ENCODE data around the gene SNRNP200. TPM values are rescaled to one million over a fixed set of nuclear protein-coding genes. Genes with fewer than 3 reads are reported as not detected.
"Not testable (repeated sequence)": the region's sequence is repeated elsewhere in the genome, so short reads cannot be mapped to it uniquely, and the experiment has no call there.

Gene SNRNP200
- total RNA-seq, 4 donors from 2014 or later = 81.4 to 106 (median 86.8) TPM

DNA sequence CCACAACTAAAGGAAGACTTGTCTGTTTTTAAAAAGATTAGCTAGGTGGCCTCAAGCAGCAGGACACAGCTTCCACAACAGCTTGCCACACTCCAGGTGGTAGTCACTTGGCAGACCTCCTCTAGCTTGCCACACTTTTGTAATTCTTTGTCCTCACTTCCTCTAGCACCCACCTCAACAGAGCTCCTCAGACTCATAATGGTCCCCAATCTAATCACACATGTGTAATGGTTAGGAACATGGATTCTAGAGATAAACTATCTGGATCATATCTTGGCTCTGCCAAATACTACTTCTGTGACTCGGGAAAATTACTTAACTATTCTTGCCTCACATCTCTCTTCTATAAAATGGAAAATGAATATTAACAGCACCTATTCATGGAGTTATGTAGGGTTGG is 3.5 kb downstream of the SNRNP200 start:
- in situ Hi-C loops (cut with MboI; ENCODE audit: low pct_ligation_motif_present in 1 of 4, low pct_unique_long_range_greater_than_20kb in 1 of 4, low sequenced_read_pairs in 3 of 4) (loop anchor here in 1 of 4 donors (25.0 kb wide), 1 partner anchor 210 kb away; the partner anchor contains the start of gene NEURL3), intact Hi-C loops (cut with DNase I; ENCODE audit: low total_unique reads) (no loop called here)
- TF ChIP-seq POLR2AphosphoS5 (IDR thresholded peaks at IDR 0.05) = no peak
- TF ChIP-seq CTCF (IDR thresholded peaks at IDR 0.05) = no peak
- TF ChIP-seq POLR2A (IDR thresholded peaks at IDR 0.05) = no peak
- TF ChIP-seq EP300 (IDR thresholded peaks at IDR 0.05; ENCODE audit: low read depth) = no peak
- Histone ChIP-seq H3K36me3 (peaks cover 1 to 64% (median 36%) of the 10 kb centered on the region in 4 donors), H3K27ac (no peak overlapping the region), H3K9me3 (no peaks in the 10 kb centered on the region), H3K4me3 (no peak overlapping the region), H3K4me1 (peaks cover 6 to 21% (median 17%) of the 10 kb centered on the region in 4 donors), H3K27me3 (no peaks in the 10 kb centered on the region)
- no peak for DNase-seq
- 85 to 100% methylated on average over 1 of the region's 1 CpG for WGBS, 2 donors (ENCODE audit: low coverage in 1 of 2)

- Histone ChIP-seq H3K27me3 (no peaks in the 10 kb centered on the region), H3K9me3 (no peaks in the 10 kb centered on the region), H3K27ac (no peak overlapping the region), H3K4me3 (no peak overlapping the region), H3K4me1 (no peaks in the 10 kb centered on the region), H3K36me3 (peaks cover 1 to 98% (median 52%) of the 10 kb centered on the region in 4 donors)
- intact Hi-C loops (cut with DNase I; ENCODE audit: low total_unique reads) = no loop called here
- DNase-seq = no peak
- TF ChIP-seq EP300 (IDR thresholded peaks at IDR 0.05; ENCODE audit: low read depth) = no peak
- TF ChIP-seq POLR2AphosphoS5 (IDR thresholded peaks at IDR 0.05) = no peak
- no peak for TF ChIP-seq POLR2A (IDR thresholded peaks at IDR 0.05)
- TF ChIP-seq CTCF (IDR thresholded peaks at IDR 0.05) = no peak
- in situ Hi-C loops (cut with MboI; ENCODE audit: low pct_ligation_motif_present in 1 of 4, low pct_unique_long_range_greater_than_20kb in 1 of 4, low sequenced_read_pairs in 3 of 4) = no loop called here
- WGBS, 2 donors (ENCODE audit: low coverage in 1 of 2) = 87 to 100% methylated on average over 1 to 5 of the region's 5 CpGs
These were observed 8.4 kb downstream of the SNRNP200 start for GRCh38 chr2:96296925-96297324.

DNA sequence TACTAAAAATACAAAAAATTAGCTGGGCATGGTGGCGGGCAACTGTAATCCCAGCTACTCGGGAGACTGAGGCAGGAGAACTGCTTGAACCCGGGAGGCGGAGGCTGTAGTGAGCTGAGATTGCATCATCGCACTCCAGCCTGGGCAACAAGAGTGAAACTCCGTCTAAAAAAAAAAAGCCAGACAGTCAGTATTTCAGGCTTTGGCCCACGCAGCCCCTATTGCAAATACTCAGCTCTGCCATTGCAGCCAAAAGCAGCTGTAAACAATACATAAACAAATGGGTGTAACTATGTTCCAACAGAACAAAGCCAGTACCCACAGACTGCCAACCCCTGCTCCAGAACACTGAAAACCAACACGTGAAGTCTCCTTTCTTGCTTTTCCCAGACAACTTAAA is 11.1 kb downstream of the SNRNP200 start:
- H3K9me3 ChIP-seq; H3K27me3 ChIP-seq; H3K4me3 ChIP-seq; H3K4me1 ChIP-seq; in situ Hi-C loops (cut with MboI; ENCODE audit: low pct_ligation_motif_present in 1 of 4, low pct_unique_long_range_greater_than_20kb in 1 of 4, low sequenced_read_pairs in 3 of 4); H3K27ac ChIP-seq; intact Hi-C loops (cut with DNase I; ENCODE audit: low total_unique reads); DNase-seq: not testable (repeated sequence)
- 92% methylated on average over 8 of the region's 8 CpGs; no CpG with 5 or more reads in 1 of the 2 donors for WGBS, 2 donors (ENCODE audit: low coverage in 1 of 2)
- H3K36me3 ChIP-seq = peaks cover 1 to 100% (median 54%) of the 10 kb centered on the region in 4 donors

GRCh38 chr2:96291751-96292150 is 13.6 kb downstream of the SNRNP200 start:
- intact Hi-C loops (cut with DNase I; ENCODE audit: low total_unique reads) = no loop called here

More at GRCh38 chr2:96291751-96292150, 13.6 kb downstream of the SNRNP200 start:
- in situ Hi-C loops (cut with MboI; ENCODE audit: low pct_ligation_motif_present in 1 of 4, low pct_unique_long_range_greater_than_20kb in 1 of 4, low sequenced_read_pairs in 3 of 4) = no loop called here
- TF ChIP-seq POLR2AphosphoS5 (IDR thresholded peaks at IDR 0.05) = no peak
- TF ChIP-seq CTCF (IDR thresholded peaks at IDR 0.05) = no peak
- no peak for TF ChIP-seq EP300 (IDR thresholded peaks at IDR 0.05; ENCODE audit: low read depth)
- no peak for TF ChIP-seq POLR2A (IDR thresholded peaks at IDR 0.05)
- Histone ChIP-seq H3K36me3 (peaks cover 0 to 99% (median 46%) of the 10 kb centered on the region in 4 donors), H3K4me1 (no peaks in the 10 kb centered on the region), H3K27ac (no peak overlapping the region), H3K4me3 (no peak overlapping the region), H3K27me3 (no peaks in the 10 kb centered on the region), H3K9me3 (no peaks in the 10 kb centered on the region)
- 91 to 100% methylated on average over 1 to 5 of the region's 5 CpGs for whole genome bisulfite sequencing, 2 donors (ENCODE audit: low coverage in 1 of 2)
- no peak for DNase-seq

All from transverse colon (tissue), 4 donors.